NCI-H2029 (cell line): Measurements from ENCODE around the gene EXOC6.
A peak's percentile ranks its signal among the peaks of the same experiment; 100 is the strongest.
"Not testable (repeated sequence)": the region's sequence is repeated elsewhere in the genome, so short reads cannot be mapped to it uniquely, and the experiment has no call there.

Source experiments
- DNase-seq: peaks from one replicate; lab custom pipeline; 2025; lab: John Stamatoyannopoulos, UW

The EXOC6 gene

DNA sequence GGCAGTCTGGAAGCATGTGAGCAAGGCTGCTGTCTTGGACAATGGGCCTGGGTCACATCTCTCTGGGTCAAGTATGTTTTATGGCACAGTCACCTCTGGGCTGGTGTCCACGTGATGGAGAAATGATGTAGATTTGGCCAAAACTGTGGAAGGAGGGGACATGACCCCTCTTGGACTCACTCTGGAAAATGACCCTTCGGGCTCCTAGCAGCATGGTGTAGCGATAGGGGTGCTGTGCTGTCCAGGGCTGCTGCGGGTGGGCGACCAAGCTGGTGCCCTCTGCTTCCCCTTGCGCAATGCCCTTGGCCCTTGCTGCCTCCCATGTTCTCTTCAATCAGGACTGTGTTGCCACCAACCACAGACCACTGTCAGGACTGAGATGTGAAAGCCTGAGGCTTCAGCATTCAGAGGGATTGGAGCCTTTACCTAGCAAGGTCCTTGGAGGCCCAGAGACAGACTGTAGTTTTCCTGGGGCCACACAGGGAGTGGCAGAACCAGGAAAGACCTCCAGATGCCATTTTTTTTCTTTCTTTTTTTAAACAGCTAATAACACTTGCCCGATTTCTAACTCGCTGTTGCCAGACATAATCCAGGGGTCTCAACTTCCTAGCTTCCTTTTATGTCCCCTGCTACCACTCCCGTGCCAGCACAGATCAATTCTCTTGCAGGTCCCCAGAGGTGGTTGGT lies 231.5 kb downstream of the EXOC6 start:
- no peak for DNase-seq

DNA sequence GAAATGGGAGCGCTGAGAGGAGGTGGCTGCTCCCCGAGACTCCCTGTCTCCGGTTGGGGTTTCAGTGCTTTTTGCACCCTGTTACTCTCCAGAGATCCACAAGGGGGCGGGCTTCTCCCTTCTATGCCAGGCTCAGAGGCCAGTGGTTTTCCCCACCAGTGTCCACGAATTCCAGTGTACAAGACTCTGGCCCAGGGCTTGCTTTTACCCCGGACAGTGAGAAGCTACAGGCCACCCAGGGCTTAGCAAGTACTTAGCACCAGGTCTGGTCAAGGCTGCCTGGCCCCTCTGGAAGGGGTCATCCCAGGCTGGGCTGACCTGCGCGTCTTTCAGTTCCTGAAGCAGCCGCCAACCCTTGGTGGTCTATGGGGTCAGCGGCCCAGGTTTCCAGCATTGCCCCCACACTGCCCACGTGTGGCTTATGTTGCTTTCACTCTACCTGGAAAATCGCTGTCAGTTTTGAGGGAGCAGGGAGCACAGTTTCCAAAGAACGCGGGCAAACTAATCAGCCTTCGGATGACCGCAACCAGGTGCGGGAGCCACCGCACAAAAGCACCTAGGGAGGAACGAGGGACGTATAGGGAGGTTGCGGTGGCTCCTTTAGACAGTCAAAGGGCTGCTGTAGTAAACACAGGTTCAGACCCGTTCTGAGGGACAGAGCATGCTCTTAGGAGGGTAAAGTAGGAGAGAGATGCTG lies 232.2 kb downstream of the EXOC6 start:
- no peak for DNase-seq

- DNase-seq, result no peak
Measured at GRCh38 chr10:93081318-93081717, 233.0 kb downstream of the EXOC6 start.

- DNase-seq, result no peak
Measured at GRCh38 chr10:93081834-93082233, 233.5 kb downstream of the EXOC6 start.

DNA sequence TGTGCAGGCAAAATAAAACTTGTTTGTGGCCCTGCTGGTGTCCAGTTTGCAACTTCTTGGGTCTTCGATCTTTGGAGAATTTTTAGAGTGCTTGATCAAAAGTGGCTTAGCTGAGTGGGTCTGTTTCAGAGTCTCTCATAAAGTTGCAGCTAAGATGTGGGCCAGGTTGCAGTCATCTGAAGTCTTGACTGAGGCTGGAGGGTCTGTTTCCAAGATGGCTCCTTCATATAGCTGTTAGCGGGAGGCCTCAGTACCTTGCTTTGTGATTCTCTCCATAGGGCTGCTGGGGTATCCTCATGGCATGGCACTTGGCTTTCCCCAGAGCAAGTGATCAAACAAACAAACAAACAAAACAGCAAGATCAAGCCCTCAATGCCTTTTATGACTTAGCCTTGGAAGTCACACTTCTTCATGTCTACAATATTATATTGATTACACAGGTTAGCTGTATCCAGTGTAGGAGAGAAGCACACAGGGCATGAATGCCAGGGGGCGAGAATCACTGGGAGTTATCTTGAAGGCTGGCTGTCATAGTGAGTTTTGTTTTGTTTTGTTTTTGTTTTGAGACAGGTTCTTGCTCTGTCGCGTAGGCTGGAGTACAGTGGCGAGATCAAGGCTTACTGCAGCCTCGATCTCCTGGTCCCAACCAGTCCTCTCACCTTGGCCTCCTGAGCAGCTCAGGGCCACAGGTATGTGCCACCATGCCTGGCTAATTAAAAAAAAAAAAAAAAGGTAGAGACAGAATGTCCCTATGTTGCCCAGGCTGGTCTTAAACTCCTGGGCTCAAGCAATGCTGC lies 235.6 kb downstream of the EXOC6 start:
- DNase-seq, result no peak

DNA sequence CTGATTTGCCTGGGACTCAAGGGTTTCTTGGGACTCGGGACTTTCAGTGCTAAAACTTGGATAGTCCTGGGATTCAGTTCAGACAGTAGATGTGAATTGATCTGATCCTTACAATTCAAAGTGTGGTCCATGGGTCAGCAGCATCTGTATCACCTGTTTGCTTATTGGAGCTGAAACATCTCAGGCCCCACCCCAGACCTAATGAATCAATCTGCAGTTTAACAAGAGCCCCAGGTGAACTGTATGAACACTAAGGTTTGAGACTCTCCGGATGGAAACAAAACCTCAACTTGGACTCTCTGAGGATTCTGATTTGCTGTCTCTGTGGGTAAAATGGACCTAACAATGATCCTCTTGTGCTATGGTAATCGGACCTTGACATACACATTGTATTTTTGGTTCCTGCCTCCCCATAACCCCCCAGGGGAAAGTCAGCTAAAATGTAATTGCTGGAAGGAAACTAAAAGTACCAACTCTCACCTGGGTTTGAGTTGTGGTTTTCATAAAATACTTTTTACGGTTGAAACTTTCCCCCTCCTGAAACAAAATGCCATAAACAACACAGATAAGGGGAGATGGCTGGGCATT lies 237.0 kb downstream of the EXOC6 start:
- no peak for DNase-seq

GRCh38 chr10:93086289-93086688 lies 238.0 kb downstream of the EXOC6 start:
- no peak for DNase-seq

DNA sequence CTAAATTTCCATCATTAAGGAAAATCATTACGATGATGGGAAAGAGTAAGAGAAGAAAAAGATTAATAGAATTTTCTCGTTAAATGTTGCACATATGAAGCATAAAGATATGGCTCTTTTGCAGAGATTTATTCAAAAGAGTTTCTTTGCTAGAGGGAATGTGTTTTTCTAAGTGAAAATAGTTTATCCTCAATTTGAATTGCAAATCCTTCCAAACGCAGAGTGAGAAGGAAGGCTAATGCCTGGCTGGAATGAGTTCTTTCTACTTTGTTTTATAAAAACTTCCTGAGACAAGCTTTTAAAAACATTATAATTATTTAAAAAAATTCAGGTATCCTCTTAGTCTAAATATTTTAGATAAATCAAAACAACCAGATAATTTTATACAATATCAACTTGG lies 239.5 kb downstream of the EXOC6 start:
- no peak for DNase-seq

DNA sequence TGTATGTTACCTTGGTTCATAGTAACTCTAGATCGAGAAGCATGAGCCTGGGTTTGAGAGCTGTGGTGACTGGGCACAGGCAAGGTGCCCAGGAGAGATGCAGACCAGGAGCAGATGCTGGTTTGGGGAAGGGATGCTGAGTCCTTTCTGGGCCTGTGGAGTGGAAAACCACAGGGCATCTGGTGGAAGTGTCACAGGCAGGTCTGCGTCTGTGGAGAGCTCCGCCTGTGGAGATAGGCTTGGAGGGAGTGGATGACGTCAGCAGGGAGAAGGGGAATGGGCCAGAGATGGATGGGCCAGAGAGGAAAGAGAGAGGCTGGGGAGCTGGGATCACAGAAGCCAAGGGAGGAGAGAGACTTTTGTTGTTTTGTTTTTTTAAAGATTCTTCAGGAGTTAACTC lies 240.1 kb downstream of the EXOC6 start:
- no peak for DNase-seq

GRCh38 chr10:93090619-93091018 lies 242.3 kb downstream of the EXOC6 start:
- no peak for DNase-seq

GRCh38 chr10:93091960-93092359 lies 243.6 kb downstream of the EXOC6 start:
- DNase-seq, result no peak

- no peak for DNase-seq
Measured at GRCh38 chr10:93095225-93095624, 246.9 kb downstream of the EXOC6 start.

DNA sequence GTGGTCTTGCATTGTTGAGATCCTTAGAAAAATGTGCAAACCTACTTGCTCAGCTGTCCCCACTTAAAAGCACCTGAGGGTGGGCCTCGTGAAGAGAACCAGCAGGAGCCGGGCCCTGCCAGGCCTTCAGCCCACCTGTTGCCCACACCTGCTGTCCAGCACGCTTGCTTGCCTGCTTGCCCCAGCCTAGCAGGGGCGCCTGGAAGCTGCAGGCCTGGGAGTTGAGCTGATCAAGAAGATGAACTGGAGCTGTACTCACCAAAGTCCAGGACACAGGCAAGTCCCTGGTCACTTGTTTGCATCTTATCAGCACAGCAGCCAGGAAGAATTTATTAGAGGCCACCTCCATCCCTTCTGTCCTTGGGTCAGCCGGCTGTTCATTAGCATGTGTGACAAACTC lies 248.6 kb downstream of the EXOC6 start:
- no peak for DNase-seq

GRCh38 chr10:93097386-93097785 lies 249.1 kb downstream of the EXOC6 start:
- DNase-seq, result no peak

DNA sequence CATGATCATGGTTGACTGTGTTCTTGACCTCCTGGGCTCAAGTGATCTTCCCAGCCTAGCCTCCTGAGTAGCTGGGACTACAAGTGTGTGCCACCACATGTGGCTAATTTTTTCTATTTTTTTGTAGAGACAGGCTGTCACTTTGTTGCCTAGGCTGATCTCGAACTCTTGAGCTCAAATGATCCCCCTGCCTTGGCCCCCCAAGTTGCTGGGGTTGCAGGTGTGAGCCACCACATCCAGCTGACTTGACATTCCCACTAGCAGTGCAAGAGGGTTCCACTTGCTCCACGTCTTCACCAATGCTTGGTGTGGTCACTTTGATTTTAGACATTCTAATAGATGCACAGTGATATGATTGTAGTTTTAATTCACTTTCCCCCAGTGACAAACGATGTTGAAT lies 250.5 kb downstream of the EXOC6 start:
- no peak for DNase-seq

DNA sequence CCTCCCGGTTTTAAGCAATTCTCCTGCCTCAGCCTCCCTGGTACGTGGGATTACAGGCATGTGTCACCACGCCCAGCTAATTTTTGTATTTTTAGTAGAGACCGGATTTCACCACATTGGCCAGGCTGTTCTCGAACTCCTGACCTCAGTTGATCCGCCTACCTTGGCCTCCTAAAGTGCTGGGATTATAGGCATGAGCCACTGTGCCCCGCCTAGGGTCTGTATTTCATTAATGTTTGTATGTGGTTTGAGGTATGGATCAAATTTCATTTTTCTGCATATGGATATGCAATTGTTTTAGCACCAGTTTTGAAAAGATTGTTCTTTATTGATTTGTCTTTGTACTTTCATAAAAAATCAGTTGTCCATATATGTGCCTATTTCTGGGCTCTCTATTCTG lies 251.3 kb downstream of the EXOC6 start:
- DNase-seq, result no peak

- DNase-seq, result not testable (repeated sequence)
Measured at GRCh38 chr10:93101148-93101547, 252.8 kb downstream of the EXOC6 start.

DNA sequence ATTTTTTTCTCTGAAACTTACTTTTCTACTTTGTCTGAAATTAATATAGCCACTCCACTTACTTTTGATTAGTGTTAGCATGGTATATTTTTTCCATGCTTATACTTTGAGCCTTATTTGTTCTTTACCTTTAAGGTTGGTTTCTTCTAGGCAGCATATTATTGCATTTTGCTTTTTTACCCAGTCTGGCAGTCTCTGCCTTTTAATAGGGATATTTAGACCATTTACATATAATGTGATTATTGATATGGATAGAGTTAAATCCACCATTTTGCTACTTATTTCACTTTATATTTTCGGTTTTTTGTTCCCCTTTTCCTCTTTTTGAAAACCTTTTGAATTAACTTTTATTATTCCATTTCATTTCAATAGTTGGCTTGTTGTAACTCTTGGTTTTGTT lies 255.6 kb downstream of the EXOC6 start:
- no peak for DNase-seq

GRCh38 chr10:93106631-93107072 lies 258.3 kb downstream of the EXOC6 start:
- peak; percentile 20 for DNase-seq
